NCI-H1694 (cell line): ENCODE measurements around the gene KCNJ2.

Experiments used
- DNase-seq: peaks from one replicate; lab custom pipeline; 2025; lab: John Stamatoyannopoulos, UW

The KCNJ2 gene

DNA sequence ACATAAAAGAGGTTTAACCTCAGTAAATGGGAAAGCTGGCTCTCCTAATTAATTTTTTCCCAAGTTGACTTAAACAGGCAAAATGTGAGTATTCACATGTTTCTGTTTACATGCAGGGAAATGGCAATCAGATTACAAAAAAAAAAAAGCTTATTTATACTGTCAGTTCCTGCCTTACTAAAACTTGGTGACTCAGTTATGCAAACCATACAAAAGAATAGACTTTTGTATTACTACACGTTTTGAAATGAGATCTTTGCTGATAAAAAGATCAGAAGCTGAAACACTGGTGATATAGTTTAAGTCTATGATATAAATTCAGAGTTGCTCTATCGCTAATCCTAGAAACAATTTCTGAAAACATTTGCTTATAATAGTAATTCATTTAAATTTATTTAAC, 9.4 kb upstream of the KCNJ2 start:
- no peak for DNase-seq

GRCh38 chr17:70161519-70161918, 7.8 kb upstream of the KCNJ2 start:
- DNase-seq: no peak

- DNase-seq: no peak
Measured at GRCh38 chr17:70165383-70165782, 3.9 kb upstream of the KCNJ2 start.

- DNase-seq: no peak
Measured at GRCh38 chr17:70166615-70167014, 2.7 kb upstream of the KCNJ2 start.

DNA sequence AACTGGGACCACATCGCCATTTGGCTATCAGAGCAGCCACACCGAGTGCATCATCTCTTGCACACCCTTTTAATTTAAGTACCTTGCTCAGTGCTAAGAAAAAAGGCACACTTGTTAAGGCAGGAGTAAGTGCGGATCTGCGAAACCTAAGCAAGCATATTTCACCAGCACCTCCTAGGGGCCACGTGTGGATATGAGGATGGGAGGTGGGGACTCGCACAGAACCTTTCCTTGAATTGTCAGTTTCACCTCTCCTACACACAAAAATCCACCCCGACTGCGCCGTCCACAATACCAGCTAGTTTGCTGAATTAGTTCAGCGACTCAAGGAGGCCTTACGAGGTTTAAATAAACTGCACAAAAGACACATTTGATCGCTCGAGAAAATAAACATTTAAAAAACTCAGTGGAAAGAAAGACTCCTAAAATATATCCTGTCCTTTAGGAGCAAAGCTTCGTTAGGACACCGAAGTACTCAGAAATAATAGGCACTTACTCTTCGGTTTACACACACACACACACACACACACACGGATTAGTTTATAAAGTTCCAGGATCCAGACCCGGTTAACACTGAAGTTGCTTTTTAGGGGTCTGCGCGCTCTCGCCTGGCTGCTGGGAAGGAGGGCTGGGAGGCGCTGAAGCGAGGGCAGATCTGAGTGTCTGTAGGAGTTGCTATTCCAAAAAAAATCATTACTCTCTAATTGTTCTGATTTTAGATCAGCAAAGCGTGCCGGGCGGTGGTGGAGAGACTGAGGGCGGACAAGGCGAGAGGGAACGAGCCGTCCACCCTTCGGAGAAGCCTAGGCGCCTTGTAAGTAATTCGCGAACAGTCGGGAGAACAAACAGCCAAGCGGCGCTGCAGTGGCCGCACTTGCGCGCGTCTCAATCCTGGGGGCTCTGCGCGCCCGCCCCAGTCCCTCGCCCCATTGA, 1.0 kb upstream of the KCNJ2 start:
- DNase-seq: no peak

DNA sequence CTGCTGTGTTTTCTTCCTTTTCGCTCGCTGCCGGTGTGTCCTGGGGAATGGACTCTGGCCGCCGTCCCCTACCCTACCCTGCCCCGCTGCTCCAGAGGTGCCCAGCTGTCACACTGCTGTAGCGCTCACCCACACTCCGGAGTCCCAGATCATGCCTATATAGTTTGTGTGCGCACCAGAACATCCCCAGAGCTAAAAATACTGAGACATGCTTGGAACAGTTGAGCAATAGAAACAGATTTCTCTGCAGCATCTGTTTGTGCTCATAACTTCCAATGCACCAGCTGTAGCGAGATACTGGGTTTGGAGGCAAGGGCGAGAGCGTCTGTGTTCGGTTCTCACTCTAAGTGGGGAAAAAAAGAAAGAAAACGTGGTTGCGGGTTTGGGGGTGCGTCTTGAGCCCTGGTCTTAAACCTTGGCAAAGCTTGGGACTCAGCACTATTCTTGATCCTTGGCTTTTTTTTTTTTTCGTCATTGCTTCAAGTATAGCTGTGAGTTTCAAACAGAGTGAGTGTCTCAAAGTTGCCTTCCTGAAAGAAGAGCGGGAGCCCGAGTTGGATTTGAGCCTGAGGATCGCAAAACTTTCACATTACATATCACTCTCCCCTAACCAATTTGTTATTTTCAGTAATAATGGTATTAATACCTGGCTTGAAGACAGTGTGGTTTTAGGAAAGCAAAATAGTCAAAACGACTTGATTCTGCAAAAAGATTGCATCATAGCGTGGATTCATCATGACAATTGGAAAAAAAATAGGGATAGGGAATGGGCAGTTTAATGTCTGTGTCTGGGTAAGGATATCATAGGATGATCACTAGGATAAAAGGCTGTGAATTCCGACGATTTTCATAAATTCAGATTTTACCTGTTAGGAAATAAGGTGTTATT, 621 bp downstream of the KCNJ2 start:
- no peak for DNase-seq

GRCh38 chr17:70171159-70171558, 1.8 kb downstream of the KCNJ2 start:
- DNase-seq: no peak

GRCh38 chr17:70172449-70172848, 3.1 kb downstream of the KCNJ2 start:
- no peak for DNase-seq

DNA sequence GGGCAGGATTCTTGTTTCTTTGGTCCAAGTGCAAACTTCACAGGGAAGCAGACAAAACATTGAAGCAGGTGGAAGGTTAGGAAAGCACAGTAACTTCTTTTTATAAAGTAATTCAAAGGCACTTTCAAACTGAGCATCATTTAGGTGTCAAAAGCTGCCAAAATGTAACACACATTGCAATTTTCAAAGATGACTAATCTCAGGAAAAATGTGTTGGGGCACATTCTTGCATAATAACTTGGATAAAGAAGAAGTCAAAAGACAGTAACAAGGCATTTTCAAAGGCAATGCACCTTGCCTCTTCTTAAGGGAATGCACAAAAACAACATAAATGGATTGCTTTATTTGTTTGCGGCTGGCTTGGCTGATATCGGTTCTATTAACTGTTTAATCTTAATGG, 3.6 kb downstream of the KCNJ2 start:
- no peak for DNase-seq

DNA sequence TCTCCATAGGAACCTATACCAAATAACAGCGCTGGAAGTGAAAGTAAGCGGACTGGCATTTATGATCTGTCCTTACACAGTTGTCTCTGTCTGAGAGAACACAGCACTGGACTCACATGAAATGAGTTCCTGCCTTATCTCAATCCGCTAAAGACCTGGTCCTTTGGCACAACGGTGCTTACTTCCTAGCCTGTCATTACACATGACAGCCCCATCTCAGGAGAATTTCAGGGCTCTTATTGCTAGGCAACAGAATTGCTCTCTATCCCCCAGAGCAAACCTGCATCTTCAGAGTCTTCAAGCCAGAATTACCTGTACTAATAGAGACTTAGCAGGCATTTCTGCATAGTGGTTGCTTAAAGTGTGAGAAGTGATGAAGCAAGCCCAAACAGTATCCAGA, 4.3 kb downstream of the KCNJ2 start:
- DNase-seq: no peak

- DNase-seq: no peak
Measured at GRCh38 chr17:70181376-70181775, 12.0 kb downstream of the KCNJ2 start.

GRCh38 chr17:70181866-70182265, 12.5 kb downstream of the KCNJ2 start:
- no peak for DNase-seq

DNA sequence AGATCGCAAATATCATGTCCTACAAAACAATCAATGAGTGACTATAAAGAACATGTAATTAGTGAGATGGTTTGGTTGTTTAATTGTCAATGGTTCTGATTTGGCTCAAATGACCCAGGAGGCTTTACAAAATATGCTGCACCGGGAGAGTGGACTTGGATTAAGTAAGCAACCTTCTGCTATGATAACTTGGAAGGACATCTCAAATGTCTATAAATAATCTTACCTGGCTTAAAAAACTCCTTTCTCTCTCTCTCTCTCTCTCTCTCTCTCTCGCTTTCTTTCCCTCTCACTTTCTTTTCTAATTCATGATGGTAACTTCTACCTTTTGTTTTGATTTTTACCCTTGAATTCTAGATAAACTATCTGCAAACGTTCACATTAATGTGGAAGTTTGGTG, 14.2 kb downstream of the KCNJ2 start:
- DNase-seq: no peak

- DNase-seq: no peak
Measured at GRCh38 chr17:70184207-70184606, 14.9 kb downstream of the KCNJ2 start.

- no peak for DNase-seq
Measured at GRCh38 chr17:70184770-70185169, 15.4 kb downstream of the KCNJ2 start.

GRCh38 chr17:70185285-70185684, 16.0 kb downstream of the KCNJ2 start:
- no peak for DNase-seq

GRCh38 chr17:70187383-70187782, 18.1 kb downstream of the KCNJ2 start:
- DNase-seq: no peak

- DNase-seq: no peak
Measured at GRCh38 chr17:70190959-70191805, 21.9 kb downstream of the KCNJ2 start.

- no peak for DNase-seq
Measured at GRCh38 chr17:70195091-70195490, 25.8 kb downstream of the KCNJ2 start.

- DNase-seq: no peak
Measured at GRCh38 chr17:70201872-70202419, 32.6 kb downstream of the KCNJ2 start.

DNA sequence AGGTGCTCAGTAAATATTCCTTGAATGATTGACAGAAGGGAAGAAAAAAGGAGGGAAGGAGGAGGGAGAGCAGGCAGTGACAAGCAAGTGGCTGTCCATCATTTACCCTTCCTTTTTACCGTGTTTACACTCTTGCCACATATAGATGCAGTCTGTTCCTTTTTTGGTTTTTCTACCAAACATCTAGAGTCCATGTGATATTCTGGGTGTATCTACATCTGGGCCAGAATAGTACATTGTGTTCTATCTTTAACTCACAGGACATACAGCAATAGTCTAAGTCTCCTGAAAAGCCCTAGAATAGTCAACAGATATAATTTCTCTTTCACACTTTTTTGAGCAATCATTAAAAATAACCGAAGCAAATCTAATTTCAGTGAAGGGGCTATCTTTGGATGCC, 33.5 kb downstream of the KCNJ2 start:
- no peak for DNase-seq

DNA sequence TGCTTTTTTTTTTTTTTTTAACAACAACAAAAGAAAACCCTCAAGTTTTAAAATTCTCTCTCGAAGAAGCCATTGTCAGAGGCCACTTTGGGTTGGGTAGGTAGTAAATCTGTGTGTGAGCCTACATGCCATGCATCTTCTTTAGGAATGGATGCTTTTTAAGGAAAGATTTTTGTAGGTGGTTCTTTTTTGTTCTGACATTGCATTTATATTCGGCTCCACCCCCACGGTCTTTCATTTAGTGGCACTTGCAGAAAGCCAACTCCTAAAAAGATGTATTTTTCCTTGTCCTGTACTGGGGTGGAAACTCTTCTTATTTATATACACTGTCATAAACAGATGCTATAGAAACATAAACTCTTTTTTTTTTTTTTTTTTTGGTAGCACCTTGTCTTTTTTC, 35.1 kb downstream of the KCNJ2 start:
- no peak for DNase-seq
